ENCODE data around the gene CD47. TPM values are rescaled to one million over a fixed set of nuclear protein-coding genes. Genes with fewer than 3 reads are reported as not detected.

Gene CD47
- total RNA-seq, 1 experiment from 2014 or later, result 42.5 TPM

DNA sequence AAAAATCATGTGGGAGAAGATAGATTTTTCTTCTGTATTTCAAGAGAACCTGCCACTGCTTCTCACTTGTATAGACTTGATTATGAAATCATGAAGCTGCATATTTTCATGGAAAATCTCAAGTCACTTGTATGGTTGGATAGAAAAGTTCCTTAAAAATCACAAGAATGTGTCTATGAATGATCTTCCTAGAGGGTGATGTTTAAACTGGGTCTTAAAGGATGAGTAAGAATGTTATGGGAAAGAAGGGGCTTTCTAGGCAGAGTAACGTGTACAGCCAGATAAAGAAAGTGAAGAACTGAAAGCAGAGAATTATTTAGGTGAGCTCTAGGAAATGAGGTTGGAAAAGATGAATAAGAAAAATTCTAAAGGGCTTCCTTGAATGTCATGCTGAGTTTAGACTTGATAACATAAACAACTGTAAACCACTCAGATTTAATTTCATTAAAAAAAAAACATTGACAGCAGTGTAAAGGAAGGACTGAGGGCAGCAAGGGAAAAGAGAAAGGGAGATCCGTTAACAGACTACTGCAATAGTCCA lies 5.0 kb downstream of the CD47 start:
- Histone ChIP-seq H3K9me2 (ENCODE audit: insufficient read depth) (no peaks in the 10 kb centered on the region), H3K27ac (ENCODE audit: low read depth, low read length) (no peak overlapping the region), H3K4me1 (ENCODE audit: control insufficient read depth in 1 of 2, insufficient read depth in 2 of 2, low read length in 2 of 2) (peaks cover 0 to 14% of the 10 kb centered on the region in 2 experiments; a peak in 2 of 4 replicates), H2AFZ (ENCODE audit: low read depth, low read length, poor library complexity, severe bottlenecking) (no peak overlapping the region), H3K9ac (ENCODE audit: low read length) (no peak overlapping the region), H3K36me3 (ENCODE audit: control insufficient read depth in 1 of 2, insufficient read depth in 2 of 2, low read length in 2 of 2) (no peaks in the 10 kb centered on the region), H3K4me3 (replicated peaks in 1 of 2; ENCODE audit: low read depth in 1 of 2, low read length in 2 of 2) (no peak overlapping the region), H3K27me3 (ENCODE audit: insufficient read depth, low read length) (no peaks in the 10 kb centered on the region), H4K20me1 (ENCODE audit: insufficient read depth) (no peaks in the 10 kb centered on the region), H3K9me3 (ENCODE audit: control insufficient read depth in 1 of 2, insufficient read depth in 1 of 2, low read depth in 1 of 2, low read length in 2 of 2) (no peaks in the 10 kb centered on the region), H3K79me2 (ENCODE audit: insufficient read depth, low read length) (peaks cover 35% of the 10 kb centered on the region), H3K4me2 (ENCODE audit: low read length) (no peak overlapping the region)
- BruUV-seq (replicated peaks), result no TSS peak
- POLR2A ChIA-PET, result no interaction called here
- intact Hi-C loops (cut with micrococcal nuclease), result no loop called here
- DNase-seq (ENCODE audit: low read depth, low spot score) (no peak), ATAC-seq (no peak)
- no peak for TF ChIP-seq ZNF274 (IDR thresholded peaks at IDR 0.05; ENCODE audit: low read depth, low read length)
- TF ChIP-seq EZH2 (IDR thresholded peaks at IDR 0.05), result no peak
- TF ChIP-seq, protein P1, sequence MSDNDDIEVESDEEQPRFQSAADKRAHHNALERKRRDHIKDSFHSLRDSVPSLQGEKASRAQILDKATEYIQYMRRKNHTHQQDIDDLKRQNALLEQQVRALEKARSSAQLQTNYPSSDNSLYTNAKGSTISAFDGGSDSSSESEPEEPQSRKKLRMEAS (IDR thresholded peaks at IDR 0.05), result no peak
- no peak for TF ChIP-seq ELF1 (IDR thresholded peaks at IDR 0.05; ENCODE audit: borderline replicate concordance, low read depth)
- no peak for TF ChIP-seq ATF3 (IDR thresholded peaks at IDR 0.05)
- CTCF ChIA-PET, result no interaction called here
- RAD21 ChIA-PET (ENCODE audit: low non-redundant PET in 1 of 2, low total read pairs in 2 of 2, uncharacterized antibody in 2 of 2, unreplicated experiment in 2 of 2), result no interaction called here

GRCh38 chr3:108085370-108085769 lies 5.5 kb downstream of the CD47 start:
- H3K27ac ChIP-seq (ENCODE audit: low read depth, low read length), result no peak overlapping the region
- H3K4me3 ChIP-seq (replicated peaks in 1 of 2; ENCODE audit: low read depth in 1 of 2, low read length in 2 of 2), result no peak overlapping the region
- H3K9me2 ChIP-seq (ENCODE audit: insufficient read depth), result no peaks in the 10 kb centered on the region
- H3K9ac ChIP-seq (ENCODE audit: low read length), result no peak overlapping the region
- ATAC-seq (no peak), DNase-seq (ENCODE audit: low read depth, low spot score) (no peak)
- H4K20me1 ChIP-seq (ENCODE audit: insufficient read depth), result no peaks in the 10 kb centered on the region
- no TSS peak for BruUV-seq (replicated peaks)
- no peak overlapping the region for H2AFZ ChIP-seq (ENCODE audit: low read depth, low read length, poor library complexity, severe bottlenecking)
- no peaks in the 10 kb centered on the region for H3K36me3 ChIP-seq (ENCODE audit: control insufficient read depth in 1 of 2, insufficient read depth in 2 of 2, low read length in 2 of 2)
- CTCF ChIA-PET, result no interaction called here
- no peaks in the 10 kb centered on the region for H3K9me3 ChIP-seq (ENCODE audit: control insufficient read depth in 1 of 2, insufficient read depth in 1 of 2, low read depth in 1 of 2, low read length in 2 of 2)
- POLR2A ChIA-PET, result no interaction called here
- no peak for TF ChIP-seq ELF1 (IDR thresholded peaks at IDR 0.05; ENCODE audit: borderline replicate concordance, low read depth)
- TF ChIP-seq, protein P1 (IDR thresholded peaks at IDR 0.05), result no peak
- TF ChIP-seq YY1 (IDR thresholded peaks at IDR 0.05; ENCODE audit: extremely low read depth, insufficient replicate concordance, low read depth, low read length), result no peak
- TF ChIP-seq EGR1 (IDR thresholded peaks at IDR 0.05; ENCODE audit: low read depth), result no peak
- TF ChIP-seq, protein P2, sequence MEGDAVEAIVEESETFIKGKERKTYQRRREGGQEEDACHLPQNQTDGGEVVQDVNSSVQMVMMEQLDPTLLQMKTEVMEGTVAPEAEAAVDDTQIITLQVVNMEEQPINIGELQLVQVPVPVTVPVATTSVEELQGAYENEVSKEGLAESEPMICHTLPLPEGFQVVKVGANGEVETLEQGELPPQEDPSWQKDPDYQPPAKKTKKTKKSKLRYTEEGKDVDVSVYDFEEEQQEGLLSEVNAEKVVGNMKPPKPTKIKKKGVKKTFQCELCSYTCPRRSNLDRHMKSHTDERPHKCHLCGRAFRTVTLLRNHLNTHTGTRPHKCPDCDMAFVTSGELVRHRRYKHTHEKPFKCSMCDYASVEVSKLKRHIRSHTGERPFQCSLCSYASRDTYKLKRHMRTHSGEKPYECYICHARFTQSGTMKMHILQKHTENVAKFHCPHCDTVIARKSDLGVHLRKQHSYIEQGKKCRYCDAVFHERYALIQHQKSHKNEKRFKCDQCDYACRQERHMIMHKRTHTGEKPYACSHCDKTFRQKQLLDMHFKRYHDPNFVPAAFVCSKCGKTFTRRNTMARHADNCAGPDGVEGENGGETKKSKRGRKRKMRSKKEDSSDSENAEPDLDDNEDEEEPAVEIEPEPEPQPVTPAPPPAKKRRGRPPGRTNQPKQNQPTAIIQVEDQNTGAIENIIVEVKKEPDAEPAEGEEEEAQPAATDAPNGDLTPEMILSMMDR (IDR thresholded peaks at IDR 0.05 in 2 of 3, conservative IDR thresholded peaks at IDR 0.05 in 1 of 3; ENCODE audit: borderline replicate concordance in 1 of 3, insufficient read depth in 1 of 3, low read depth in 2 of 3, low read length in 2 of 3), result no peak
- no peak for TF ChIP-seq POLR2AphosphoS5 (IDR thresholded peaks at IDR 0.05; ENCODE audit: low read depth, low read length)
- no peak for TF ChIP-seq REST (IDR thresholded peaks at IDR 0.05; ENCODE audit: low read depth)
- H3K4me1 ChIP-seq (ENCODE audit: control insufficient read depth in 1 of 2, insufficient read depth in 2 of 2, low read length in 2 of 2), result peaks cover 0 to 14% of the 10 kb centered on the region in 2 experiments; a peak in 2 of 4 replicates
- H3K27me3 ChIP-seq (ENCODE audit: insufficient read depth, low read length), result no peaks in the 10 kb centered on the region
- no peak overlapping the region for H3K4me2 ChIP-seq (ENCODE audit: low read length)
- intact Hi-C loops (cut with micrococcal nuclease), result no loop called here
- RAD21 ChIA-PET (ENCODE audit: low non-redundant PET in 1 of 2, low total read pairs in 2 of 2, uncharacterized antibody in 2 of 2, unreplicated experiment in 2 of 2), result no interaction called here
- H3K79me2 ChIP-seq (ENCODE audit: insufficient read depth, low read length), result peaks cover 35% of the 10 kb centered on the region
